ENCODE results near the gene NUMA1.

The NUMA1 gene

GRCh38 chr11:72012897-72013721 lies 67.2 kb downstream of the NUMA1 start:
- peak; percentile 45 for DNase-seq

- peak; percentile 22 for DNase-seq
These were observed 68.2 kb downstream of the NUMA1 start for GRCh38 chr11:72012091-72012630.

GRCh38 chr11:72010529-72011233 lies 69.7 kb downstream of the NUMA1 start:
- peak; percentile 46 for DNase-seq

GRCh38 chr11:72009156-72009555 lies 71.2 kb downstream of the NUMA1 start:
- no peak for DNase-seq

- DNase-seq = no peak
These were observed 71.6 kb downstream of the NUMA1 start for GRCh38 chr11:72008728-72009127.

GRCh38 chr11:72007587-72007986 lies 72.8 kb downstream of the NUMA1 start:
- no peak for DNase-seq

- no peak for DNase-seq
These were observed 73.3 kb downstream of the NUMA1 start for GRCh38 chr11:72007089-72007476.

GRCh38 chr11:72006309-72007088 lies 73.8 kb downstream of the NUMA1 start:
- DNase-seq = no peak

GRCh38 chr11:72005347-72006260 lies 74.7 kb downstream of the NUMA1 start:
- no peak for DNase-seq

- DNase-seq = no peak
These were observed 75.6 kb downstream of the NUMA1 start for GRCh38 chr11:72004515-72005346.

- DNase-seq = no peak
These were observed 76.6 kb downstream of the NUMA1 start for GRCh38 chr11:72003776-72004171.

GRCh38 chr11:72002841-72003775 lies 77.2 kb downstream of the NUMA1 start:
- DNase-seq = no peak

GRCh38 chr11:72001834-72002591 lies 78.3 kb downstream of the NUMA1 start:
- no peak for DNase-seq

- DNase-seq = no peak
These were observed 79.1 kb downstream of the NUMA1 start for GRCh38 chr11:72001285-72001684.

- no peak for DNase-seq
These were observed 80.0 kb downstream of the NUMA1 start for GRCh38 chr11:72000202-72000867.

GRCh38 chr11:71999798-72000197 lies 80.5 kb downstream of the NUMA1 start:
- DNase-seq = no peak

- DNase-seq = no peak
These were observed 81.0 kb downstream of the NUMA1 start for GRCh38 chr11:71999362-71999761.

GRCh38 chr11:71998649-71999310 lies 81.6 kb downstream of the NUMA1 start, which contains the start of gene IL18BP:
Gene IL18BP, plus strand, starts transcription at chr11:71998909. Its CDS starts 1,076 bp downstream, at chr11:71999985.
- no peak for DNase-seq
